Nephron (organoid): ENCODE data around the gene HERC2.

ENCODE experiments used
- H3K27ac Mint-ChIP-seq, 3 experiments: 2 replicates each; pipeline ENCODE4 v1.8.0; 2020; ENCODE audit warnings: mixed read lengths in 3 of 3, mild to moderate bottlenecking in 2 of 3, moderate library complexity in 1 of 3
- H3K27me3 Mint-ChIP-seq: 2 replicates; pipeline ENCODE4 v1.8.0; 2021; ENCODE audit warnings: low read depth, mild to moderate bottlenecking, moderate library complexity, mixed read lengths
- H3K36me3 Mint-ChIP-seq: 2 replicates; pipeline ENCODE4 v1.8.0; 2020; ENCODE audit warnings: low read depth, mixed read lengths
- H3K4me1 Mint-ChIP-seq: 2 replicates; pipeline ENCODE4 v1.8.0; 2020; ENCODE audit warnings: mixed read lengths
- H3K4me3 Mint-ChIP-seq, 3 experiments: 2 replicates each; pipeline ENCODE4 v1.8.0; 2020; ENCODE audit warnings: mild to moderate bottlenecking in 3 of 3, mixed read lengths in 3 of 3, moderate library complexity in 2 of 3
- H3K9me3 Mint-ChIP-seq: 2 replicates; pipeline ENCODE4 v1.8.0; 2020; ENCODE audit warnings: mixed read lengths
- TF ChIP-seq, protein P1 (sequence below), 3 experiments: fragments of 200-600 bp; sonication (generic); IDR thresholded peaks; one replicate each; pipeline ENCODE4 v1.5.0; 2021; ENCODE audit warnings: antibody characterized with exemption in 3 of 3; ENCODE audit not compliant: unreplicated experiment in 3 of 3

Gene HERC2

DNA sequence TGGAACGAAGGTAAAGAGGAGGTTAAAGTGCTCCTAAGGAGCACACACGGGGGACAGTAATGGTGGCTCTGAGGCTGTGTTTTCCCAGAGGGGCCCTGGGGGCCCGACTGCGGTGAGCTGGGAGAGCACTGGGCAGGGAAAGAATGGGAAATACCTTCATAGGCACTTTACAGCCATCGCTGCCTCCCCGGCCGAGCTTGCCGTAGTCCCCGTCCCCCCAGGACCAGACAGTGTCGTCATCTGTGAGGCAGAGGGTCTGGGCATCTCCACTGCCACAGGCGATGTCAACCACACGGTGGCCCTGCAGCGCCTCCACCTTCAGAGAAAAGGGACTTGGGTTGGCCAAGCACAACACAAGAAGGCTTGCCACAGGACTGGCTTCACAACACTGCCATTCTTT lies 190.0 kb downstream of the HERC2 start:
- peaks cover 65% of the 10 kb centered on the region for H3K36me3 Mint-ChIP-seq
- H3K9me3 Mint-ChIP-seq = no peaks in the 10 kb centered on the region
- no peak overlapping the region for H3K4me3 Mint-ChIP-seq
- no peaks in the 10 kb centered on the region for H3K27me3 Mint-ChIP-seq
- peaks cover 5% of the 10 kb centered on the region for H3K4me1 Mint-ChIP-seq
- H3K27ac Mint-ChIP-seq = no peak overlapping the region
- TF ChIP-seq, protein P1, sequence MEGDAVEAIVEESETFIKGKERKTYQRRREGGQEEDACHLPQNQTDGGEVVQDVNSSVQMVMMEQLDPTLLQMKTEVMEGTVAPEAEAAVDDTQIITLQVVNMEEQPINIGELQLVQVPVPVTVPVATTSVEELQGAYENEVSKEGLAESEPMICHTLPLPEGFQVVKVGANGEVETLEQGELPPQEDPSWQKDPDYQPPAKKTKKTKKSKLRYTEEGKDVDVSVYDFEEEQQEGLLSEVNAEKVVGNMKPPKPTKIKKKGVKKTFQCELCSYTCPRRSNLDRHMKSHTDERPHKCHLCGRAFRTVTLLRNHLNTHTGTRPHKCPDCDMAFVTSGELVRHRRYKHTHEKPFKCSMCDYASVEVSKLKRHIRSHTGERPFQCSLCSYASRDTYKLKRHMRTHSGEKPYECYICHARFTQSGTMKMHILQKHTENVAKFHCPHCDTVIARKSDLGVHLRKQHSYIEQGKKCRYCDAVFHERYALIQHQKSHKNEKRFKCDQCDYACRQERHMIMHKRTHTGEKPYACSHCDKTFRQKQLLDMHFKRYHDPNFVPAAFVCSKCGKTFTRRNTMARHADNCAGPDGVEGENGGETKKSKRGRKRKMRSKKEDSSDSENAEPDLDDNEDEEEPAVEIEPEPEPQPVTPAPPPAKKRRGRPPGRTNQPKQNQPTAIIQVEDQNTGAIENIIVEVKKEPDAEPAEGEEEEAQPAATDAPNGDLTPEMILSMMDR (IDR thresholded peaks at IDR 0.05; ENCODE audit: unreplicated experiment in 3 of 3) = no peak

DNA sequence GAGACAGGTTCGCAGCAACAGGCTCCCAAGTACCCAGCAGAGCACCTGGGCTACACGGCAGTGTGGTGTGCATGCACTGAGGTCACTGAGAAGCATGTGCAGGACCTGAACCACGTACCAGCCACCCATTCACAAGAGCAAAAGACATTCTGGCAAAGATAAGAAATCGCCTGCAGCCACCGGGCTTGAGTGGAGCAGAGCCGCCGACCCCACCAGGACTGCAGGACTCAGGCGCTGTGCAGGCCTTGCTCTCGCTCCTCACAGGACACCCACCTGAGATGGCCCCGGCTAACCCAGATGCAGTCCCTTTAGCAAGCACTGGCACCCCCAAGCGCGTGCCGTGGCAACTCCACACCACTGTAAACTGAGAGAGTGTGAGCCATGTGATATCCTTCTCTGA lies 190.6 kb downstream of the HERC2 start:
- H3K27me3 Mint-ChIP-seq = no peaks in the 10 kb centered on the region
- no peak overlapping the region for H3K27ac Mint-ChIP-seq
- H3K4me3 Mint-ChIP-seq = no peak overlapping the region
- H3K4me1 Mint-ChIP-seq = peaks cover 5% of the 10 kb centered on the region
- TF ChIP-seq, protein P1 (IDR thresholded peaks at IDR 0.05; ENCODE audit: unreplicated experiment in 3 of 3) = no peak
- no peaks in the 10 kb centered on the region for H3K9me3 Mint-ChIP-seq
- H3K36me3 Mint-ChIP-seq = peaks cover 62% of the 10 kb centered on the region

DNA sequence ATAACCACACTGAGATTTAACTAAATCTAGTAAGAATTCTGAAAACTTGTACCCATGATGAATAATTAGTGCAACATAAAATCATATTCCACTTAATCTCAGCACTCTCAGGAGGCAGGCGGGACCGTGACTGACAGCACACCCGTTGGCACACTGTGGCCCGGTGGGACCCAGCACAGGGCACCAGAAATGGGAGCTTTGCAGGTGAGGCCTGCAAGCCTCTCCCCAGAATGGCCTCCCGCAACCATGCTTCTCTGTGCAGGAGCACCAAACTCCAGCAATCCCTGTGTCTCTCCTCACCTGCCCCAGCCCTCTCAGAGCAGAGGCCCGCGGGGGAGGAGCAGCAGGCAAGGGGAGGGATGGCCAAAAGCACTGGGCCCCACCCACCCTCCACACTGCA lies 191.3 kb downstream of the HERC2 start:
- TF ChIP-seq, protein P1 (IDR thresholded peaks at IDR 0.05; ENCODE audit: unreplicated experiment in 3 of 3) = no peak
- Mint-ChIP-seq H3K36me3 (peaks cover 66% of the 10 kb centered on the region), H3K9me3 (no peaks in the 10 kb centered on the region), H3K27me3 (no peaks in the 10 kb centered on the region), H3K4me1 (peaks cover 5% of the 10 kb centered on the region), H3K4me3 (no peak overlapping the region), H3K27ac (no peak overlapping the region)

DNA sequence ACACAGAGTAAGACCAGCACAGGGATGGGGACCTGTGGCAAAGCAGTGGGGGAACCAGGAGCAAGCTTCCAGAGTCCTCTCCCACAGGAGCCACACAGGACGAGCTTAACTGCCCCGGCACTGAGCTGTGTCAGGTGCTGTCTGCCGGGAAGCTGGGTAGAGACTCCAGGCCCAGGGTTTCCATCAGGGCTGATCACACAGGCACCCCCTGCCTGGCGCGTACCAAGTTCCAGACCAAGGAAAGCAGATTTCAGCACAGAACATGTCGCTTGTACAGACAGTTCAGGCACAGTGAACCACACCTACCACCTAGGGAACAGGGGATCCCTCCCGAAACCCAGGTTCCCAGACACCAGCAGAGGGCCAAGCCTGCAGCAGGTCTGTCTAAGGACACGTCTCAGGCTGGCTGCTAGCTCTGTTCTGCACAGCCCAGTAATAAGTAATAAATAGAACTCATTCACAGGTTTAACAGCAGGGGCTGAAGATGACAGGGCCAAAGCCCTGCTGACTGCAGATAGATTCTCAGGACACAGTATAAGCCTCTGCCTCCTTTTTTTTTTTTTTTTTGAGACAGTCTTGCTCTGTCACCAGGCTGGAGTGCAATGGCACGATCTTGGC lies 192.6 kb downstream of the HERC2 start:
- H3K9me3 Mint-ChIP-seq = no peaks in the 10 kb centered on the region
- TF ChIP-seq, protein P1 (IDR thresholded peaks at IDR 0.05; ENCODE audit: unreplicated experiment in 3 of 3) = no peak
- H3K4me3 Mint-ChIP-seq = no peak overlapping the region
- peaks cover 5% of the 10 kb centered on the region for H3K4me1 Mint-ChIP-seq
- no peak overlapping the region for H3K27ac Mint-ChIP-seq
- H3K36me3 Mint-ChIP-seq = peaks cover 61% of the 10 kb centered on the region
- no peaks in the 10 kb centered on the region for H3K27me3 Mint-ChIP-seq

DNA sequence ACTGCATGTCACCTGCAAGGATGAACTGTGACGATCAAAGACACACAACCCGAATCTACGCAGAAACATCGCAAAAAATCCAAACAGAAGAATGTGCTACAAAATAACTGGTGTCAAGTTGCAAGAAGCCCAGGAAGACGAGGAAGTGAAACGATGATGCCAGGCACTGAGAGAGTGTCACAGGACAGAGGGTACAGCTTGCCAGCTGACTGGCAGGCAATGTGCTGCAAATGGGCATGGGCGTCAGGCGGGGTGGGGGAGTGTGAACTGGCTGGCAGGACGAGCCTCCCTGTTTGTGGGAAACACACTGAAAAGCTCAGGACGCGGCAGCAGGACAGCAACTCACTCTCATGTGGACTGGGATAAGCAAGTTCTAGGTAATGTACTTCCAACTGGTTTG lies 193.9 kb downstream of the HERC2 start:
- H3K4me3 Mint-ChIP-seq = no peak overlapping the region

DNA sequence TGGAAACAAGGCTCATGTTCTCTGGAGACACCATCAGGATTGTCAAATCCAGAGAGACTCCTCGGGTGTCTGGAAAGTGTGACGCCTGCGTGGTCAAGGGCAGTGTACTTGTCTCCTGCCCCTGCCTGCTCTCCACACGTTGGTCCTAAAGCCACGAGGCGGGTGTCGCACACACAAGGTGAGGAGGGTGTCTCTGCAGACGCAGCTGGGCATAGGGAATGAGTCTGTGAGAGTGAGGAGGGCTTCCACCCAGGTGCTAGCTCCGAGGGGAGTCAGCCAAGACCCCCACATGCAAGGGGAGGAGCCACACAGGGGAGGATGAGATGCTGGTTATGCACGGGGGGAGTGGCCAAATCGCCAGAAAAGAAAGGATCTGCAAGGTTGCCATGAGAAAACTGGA lies 194.9 kb downstream of the HERC2 start:
- no peak overlapping the region for H3K27ac Mint-ChIP-seq
- no peaks in the 10 kb centered on the region for H3K9me3 Mint-ChIP-seq
- H3K36me3 Mint-ChIP-seq = peaks cover 57% of the 10 kb centered on the region
- H3K4me3 Mint-ChIP-seq = no peak overlapping the region
- H3K27me3 Mint-ChIP-seq = no peaks in the 10 kb centered on the region
- TF ChIP-seq, protein P1 (IDR thresholded peaks at IDR 0.05; ENCODE audit: unreplicated experiment in 3 of 3) = no peak
- peaks cover 5% of the 10 kb centered on the region for H3K4me1 Mint-ChIP-seq

More for the DNA sequence above, 193.9 kb downstream of the HERC2 start:
- Mint-ChIP-seq H3K27ac (no peak overlapping the region), H3K27me3 (no peaks in the 10 kb centered on the region), H3K4me1 (peaks cover 9% of the 10 kb centered on the region), H3K9me3 (no peaks in the 10 kb centered on the region), H3K36me3 (peaks cover 63% of the 10 kb centered on the region)
- TF ChIP-seq, protein P1 (IDR thresholded peaks at IDR 0.05; ENCODE audit: unreplicated experiment in 3 of 3) = no peak
